ENCODE data around the gene ALKBH2.

DNA sequence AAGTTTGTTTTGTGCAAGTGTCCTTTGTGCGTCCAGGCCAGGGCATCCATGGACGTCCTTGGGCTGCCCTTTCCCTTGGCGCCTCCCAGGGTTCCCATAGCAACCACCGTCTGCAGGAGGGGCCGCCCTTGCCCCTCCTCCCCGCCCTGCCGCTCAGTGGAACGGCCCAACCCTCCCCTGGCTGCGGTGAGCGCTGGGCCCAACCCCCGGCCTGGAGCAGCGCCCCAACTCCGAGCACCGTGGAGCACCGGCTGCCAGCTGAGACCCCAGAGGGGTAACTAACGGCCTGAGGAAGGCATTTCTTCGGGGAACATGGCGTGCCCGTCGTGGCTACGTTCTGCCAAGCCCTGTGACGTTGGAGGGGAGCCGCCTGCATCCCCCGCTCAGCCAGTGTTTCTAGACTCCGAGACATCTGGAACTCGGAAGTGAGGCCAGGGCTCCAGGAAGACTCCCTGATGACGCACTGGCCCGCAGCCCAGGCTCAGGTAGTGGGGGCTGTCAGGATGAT is 17.8 kb upstream of the ALKBH2 start:
- TF ChIP-seq, protein P1, sequence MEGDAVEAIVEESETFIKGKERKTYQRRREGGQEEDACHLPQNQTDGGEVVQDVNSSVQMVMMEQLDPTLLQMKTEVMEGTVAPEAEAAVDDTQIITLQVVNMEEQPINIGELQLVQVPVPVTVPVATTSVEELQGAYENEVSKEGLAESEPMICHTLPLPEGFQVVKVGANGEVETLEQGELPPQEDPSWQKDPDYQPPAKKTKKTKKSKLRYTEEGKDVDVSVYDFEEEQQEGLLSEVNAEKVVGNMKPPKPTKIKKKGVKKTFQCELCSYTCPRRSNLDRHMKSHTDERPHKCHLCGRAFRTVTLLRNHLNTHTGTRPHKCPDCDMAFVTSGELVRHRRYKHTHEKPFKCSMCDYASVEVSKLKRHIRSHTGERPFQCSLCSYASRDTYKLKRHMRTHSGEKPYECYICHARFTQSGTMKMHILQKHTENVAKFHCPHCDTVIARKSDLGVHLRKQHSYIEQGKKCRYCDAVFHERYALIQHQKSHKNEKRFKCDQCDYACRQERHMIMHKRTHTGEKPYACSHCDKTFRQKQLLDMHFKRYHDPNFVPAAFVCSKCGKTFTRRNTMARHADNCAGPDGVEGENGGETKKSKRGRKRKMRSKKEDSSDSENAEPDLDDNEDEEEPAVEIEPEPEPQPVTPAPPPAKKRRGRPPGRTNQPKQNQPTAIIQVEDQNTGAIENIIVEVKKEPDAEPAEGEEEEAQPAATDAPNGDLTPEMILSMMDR (IDR thresholded peaks at IDR 0.05; ENCODE audit: poor library complexity, severe bottlenecking), result no peak
- TF ChIP-seq TAF1 (IDR thresholded peaks at IDR 0.05; ENCODE audit: low read depth) (no peak), EP300 (conservative IDR thresholded peaks at IDR 0.05; ENCODE audit: poor library complexity, severe bottlenecking) (no peak), POLR2AphosphoS5 (IDR thresholded peaks at IDR 0.05) (no peak), EZH2 (IDR thresholded peaks at IDR 0.05; ENCODE audit: borderline replicate concordance, insufficient read depth, low read length, poor library complexity, severe bottlenecking) (no peak)
- TF ChIP-seq, protein P2, sequence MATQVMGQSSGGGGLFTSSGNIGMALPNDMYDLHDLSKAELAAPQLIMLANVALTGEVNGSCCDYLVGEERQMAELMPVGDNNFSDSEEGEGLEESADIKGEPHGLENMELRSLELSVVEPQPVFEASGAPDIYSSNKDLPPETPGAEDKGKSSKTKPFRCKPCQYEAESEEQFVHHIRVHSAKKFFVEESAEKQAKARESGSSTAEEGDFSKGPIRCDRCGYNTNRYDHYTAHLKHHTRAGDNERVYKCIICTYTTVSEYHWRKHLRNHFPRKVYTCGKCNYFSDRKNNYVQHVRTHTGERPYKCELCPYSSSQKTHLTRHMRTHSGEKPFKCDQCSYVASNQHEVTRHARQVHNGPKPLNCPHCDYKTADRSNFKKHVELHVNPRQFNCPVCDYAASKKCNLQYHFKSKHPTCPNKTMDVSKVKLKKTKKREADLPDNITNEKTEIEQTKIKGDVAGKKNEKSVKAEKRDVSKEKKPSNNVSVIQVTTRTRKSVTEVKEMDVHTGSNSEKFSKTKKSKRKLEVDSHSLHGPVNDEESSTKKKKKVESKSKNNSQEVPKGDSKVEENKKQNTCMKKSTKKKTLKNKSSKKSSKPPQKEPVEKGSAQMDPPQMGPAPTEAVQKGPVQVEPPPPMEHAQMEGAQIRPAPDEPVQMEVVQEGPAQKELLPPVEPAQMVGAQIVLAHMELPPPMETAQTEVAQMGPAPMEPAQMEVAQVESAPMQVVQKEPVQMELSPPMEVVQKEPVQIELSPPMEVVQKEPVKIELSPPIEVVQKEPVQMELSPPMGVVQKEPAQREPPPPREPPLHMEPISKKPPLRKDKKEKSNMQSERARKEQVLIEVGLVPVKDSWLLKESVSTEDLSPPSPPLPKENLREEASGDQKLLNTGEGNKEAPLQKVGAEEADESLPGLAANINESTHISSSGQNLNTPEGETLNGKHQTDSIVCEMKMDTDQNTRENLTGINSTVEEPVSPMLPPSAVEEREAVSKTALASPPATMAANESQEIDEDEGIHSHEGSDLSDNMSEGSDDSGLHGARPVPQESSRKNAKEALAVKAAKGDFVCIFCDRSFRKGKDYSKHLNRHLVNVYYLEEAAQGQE (IDR thresholded peaks at IDR 0.05; ENCODE audit: borderline replicate concordance), result no peak

Data from neural cell (in vitro differentiated cells).